RWPE2 (cell line): ENCODE measurements around the gene CCDC149.

ENCODE experiments used
- ATAC-seq: fragments of 200-7000 bp; cut with Tn5 transposase; 3 replicates; pipeline ENCODE4 v1.9.1; 2021; ENCODE audit warnings: low read depth
- DNase-seq: peaks from one replicate; pipeline ENCODE4 v3.0.0-alpha.2; 2020; ENCODE audit warnings: low spot score
- H3K27ac ChIP-seq: fragments of 450-650 bp; 2 replicates; pipeline ENCODE4 v1.5.1; 2017; ENCODE audit warnings: mild to moderate bottlenecking; ENCODE audit not compliant: poor library complexity, severe bottlenecking
- H3K27me3 ChIP-seq: fragments of 250-450 bp; sonication (Bioruptor Pico); 2 replicates; pipeline ENCODE4 v1.5.1; 2021; ENCODE audit warnings: mild to moderate bottlenecking, moderate library complexity; ENCODE audit not compliant: insufficient read depth, poor library complexity, severe bottlenecking
- H3K36me3 ChIP-seq: fragments of 250-450 bp; sonication (Bioruptor Pico); 2 replicates; pipeline ENCODE4 v1.5.1; 2020; ENCODE audit warnings: low read depth, mild to moderate bottlenecking, moderate library complexity
- H3K4me1 ChIP-seq: fragments of 250-450 bp; sonication (Bioruptor Pico); 2 replicates; pipeline ENCODE4 v1.5.1; 2021; ENCODE audit warnings: mild to moderate bottlenecking, moderate library complexity; ENCODE audit not compliant: insufficient read depth, poor library complexity, severe bottlenecking
- H3K4me3 ChIP-seq: fragments of 250-450 bp; sonication (Bioruptor Pico); 2 replicates; pipeline ENCODE4 v1.5.1; 2021; ENCODE audit warnings: mild to moderate bottlenecking, moderate library complexity; ENCODE audit not compliant: severe bottlenecking
- H3K9me3 ChIP-seq: fragments of 250-450 bp; sonication (Bioruptor Pico); 2 replicates; pipeline ENCODE4 v1.5.1; 2021; ENCODE audit warnings: mild to moderate bottlenecking, moderate library complexity; ENCODE audit not compliant: severe bottlenecking
- CTCF ChIP-seq: fragments of 450-650 bp; IDR thresholded peaks from one replicate; pipeline ENCODE4 v1.5.1; 2017; ENCODE audit warnings: mild to moderate bottlenecking, moderate library complexity; ENCODE audit not compliant: poor library complexity, severe bottlenecking

Gene CCDC149

GRCh38 chr4:24837781-24838180, 75.1 kb downstream of the CCDC149 start:
- TF ChIP-seq CTCF = no peak
- Histone ChIP-seq H3K27ac (no peak overlapping the region), H3K9me3 (no peaks in the 10 kb centered on the region), H3K4me1 (no peaks in the 10 kb centered on the region), H3K4me3 (no peak overlapping the region), H3K27me3 (no peaks in the 10 kb centered on the region), H3K36me3 (no peaks in the 10 kb centered on the region)
- no peak for DNase-seq
- ATAC-seq = no peak

GRCh38 chr4:24837336-24837735, 75.5 kb downstream of the CCDC149 start:
- ATAC-seq (no peak), DNase-seq (no peak)
- no peaks in the 10 kb centered on the region for H3K27me3 ChIP-seq
- no peak overlapping the region for H3K4me3 ChIP-seq
- no peaks in the 10 kb centered on the region for H3K36me3 ChIP-seq
- H3K4me1 ChIP-seq = no peaks in the 10 kb centered on the region
- no peaks in the 10 kb centered on the region for H3K9me3 ChIP-seq
- H3K27ac ChIP-seq = no peak overlapping the region
- TF ChIP-seq CTCF = no peak

GRCh38 chr4:24836661-24837242, 76.1 kb downstream of the CCDC149 start:
- DNase-seq (no peak), ATAC-seq (no peak)
- Histone ChIP-seq H3K4me3 (no peak overlapping the region), H3K27me3 (no peaks in the 10 kb centered on the region), H3K36me3 (no peaks in the 10 kb centered on the region), H3K4me1 (no peaks in the 10 kb centered on the region), H3K27ac (no peak overlapping the region), H3K9me3 (no peaks in the 10 kb centered on the region)
- TF ChIP-seq CTCF = no peak

- H3K4me3 ChIP-seq = no peak overlapping the region
- ATAC-seq (no peak), DNase-seq (no peak)
- no peaks in the 10 kb centered on the region for H3K36me3 ChIP-seq
- no peak overlapping the region for H3K27ac ChIP-seq
- no peaks in the 10 kb centered on the region for H3K4me1 ChIP-seq
- TF ChIP-seq CTCF = no peak
- no peaks in the 10 kb centered on the region for H3K27me3 ChIP-seq
- H3K9me3 ChIP-seq = no peaks in the 10 kb centered on the region
Measured at GRCh38 chr4:24835696-24836095, 77.1 kb downstream of the CCDC149 start.

- H3K36me3 ChIP-seq = no peaks in the 10 kb centered on the region
- no peak for TF ChIP-seq CTCF
- H3K27me3 ChIP-seq = no peaks in the 10 kb centered on the region
- H3K4me3 ChIP-seq = no peak overlapping the region
- H3K4me1 ChIP-seq = no peaks in the 10 kb centered on the region
- no peaks in the 10 kb centered on the region for H3K9me3 ChIP-seq
- DNase-seq = no peak
- no peak overlapping the region for H3K27ac ChIP-seq
- no peak for ATAC-seq
Measured at GRCh38 chr4:24831637-24832036, 81.2 kb downstream of the CCDC149 start.
